Activated CD4-positive, alpha-beta T cell treated with anti-CD3 and anti-CD28 coated beads, Interleukin-2, amount 10 ng/mL, durations not matched to agents 24 days and 14 days (primary cell): ENCODE measurements around the gene HS6ST2. TPM values are rescaled to one million over a fixed set of nuclear protein-coding genes. Genes with fewer than 3 reads are reported as not detected.

ENCODE experiments used
- DNase-seq: peaks from one replicate; pipeline ENCODE4 v3.0.0; 2022
- H3K27ac Mint-ChIP-seq: one replicate; pipeline ENCODE4 v1.8.0; 2022; ENCODE audit warnings: mild to moderate bottlenecking, mixed read lengths
- H3K27me3 Mint-ChIP-seq: one replicate; pipeline ENCODE4 v1.8.0; 2022; ENCODE audit warnings: mixed read lengths
- H3K36me3 Mint-ChIP-seq: one replicate; pipeline ENCODE4 v1.8.0; 2022; ENCODE audit warnings: low read depth, mild to moderate bottlenecking, mixed read lengths
- H3K4me1 Mint-ChIP-seq: one replicate; pipeline ENCODE4 v1.8.0; 2021; ENCODE audit warnings: mixed read lengths
- H3K4me3 Mint-ChIP-seq: one replicate; pipeline ENCODE4 v1.8.0; 2022; ENCODE audit warnings: mild to moderate bottlenecking, moderate library complexity, mixed read lengths
- H3K9me3 Mint-ChIP-seq: one replicate; pipeline ENCODE4 v1.8.0; 2021; ENCODE audit warnings: mixed read lengths
- intact Hi-C: fragments of 100-400 bp; cut with micrococcal nuclease; formaldehyde crosslinking; loops from one replicate; pipeline ENCODE4 v1.15.1; 2023
- total RNA-seq: library from RNA; stranded (reverse); gene quantifications from 2 replicates; pipeline ENCODE4 v1.2.3, GENCODE V29; 2022

HS6ST2 gene
- total RNA-seq, 1 donor from 2014 or later = 1.2 TPM

DNA sequence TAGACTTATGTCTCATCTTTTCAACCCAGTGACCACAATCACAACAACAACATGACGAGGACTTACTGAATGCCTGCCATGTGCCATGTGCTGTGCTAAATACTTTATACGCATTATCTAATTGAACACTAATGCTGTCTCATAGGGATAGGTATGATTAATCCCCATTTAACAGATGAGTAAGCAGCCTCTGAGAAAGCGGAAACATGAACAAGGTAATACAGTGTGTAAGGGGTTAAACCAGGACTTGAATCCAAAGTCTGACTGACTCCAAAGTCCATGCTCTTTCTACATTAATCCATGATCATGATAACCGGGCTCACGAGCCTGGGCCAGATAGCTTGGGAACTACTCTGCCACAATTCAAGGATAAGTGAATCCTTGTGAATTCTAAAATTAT is 364.3 kb downstream of the HS6ST2 start:
- Mint-ChIP-seq H3K4me1 (no peaks in the 10 kb centered on the region), H3K36me3 (no peaks in the 10 kb centered on the region), H3K27me3 (no peaks in the 10 kb centered on the region), H3K9me3 (no peaks in the 10 kb centered on the region), H3K27ac (no peak overlapping the region), H3K4me3 (no peak overlapping the region)
- intact Hi-C loops = no loop called here
- no peak for DNase-seq

DNA sequence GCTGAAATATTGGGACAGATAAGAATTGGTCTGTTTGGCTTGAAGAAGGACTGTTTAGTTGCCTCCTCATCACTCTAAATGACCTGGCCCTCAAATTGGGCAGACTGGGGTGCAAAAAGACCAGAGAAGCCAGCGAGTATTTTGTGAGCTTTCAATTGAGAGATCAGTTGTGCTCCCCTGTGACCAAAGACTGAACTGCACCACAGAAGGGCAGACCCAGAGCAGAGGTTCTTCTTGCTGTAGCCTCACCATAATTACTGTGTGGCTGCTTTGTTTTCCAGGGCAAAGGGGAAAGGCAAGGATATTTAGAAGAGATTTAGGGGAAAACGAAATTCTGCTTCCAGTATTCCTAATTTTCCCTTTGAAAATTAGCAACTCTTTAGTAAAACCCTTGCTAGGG is 365.5 kb downstream of the HS6ST2 start:
- H3K4me1 Mint-ChIP-seq = no peaks in the 10 kb centered on the region
- intact Hi-C loops = no loop called here
- no peaks in the 10 kb centered on the region for H3K27me3 Mint-ChIP-seq
- no peak overlapping the region for H3K27ac Mint-ChIP-seq
- DNase-seq = no peak
- no peaks in the 10 kb centered on the region for H3K36me3 Mint-ChIP-seq
- no peak overlapping the region for H3K4me3 Mint-ChIP-seq
- no peaks in the 10 kb centered on the region for H3K9me3 Mint-ChIP-seq

DNA sequence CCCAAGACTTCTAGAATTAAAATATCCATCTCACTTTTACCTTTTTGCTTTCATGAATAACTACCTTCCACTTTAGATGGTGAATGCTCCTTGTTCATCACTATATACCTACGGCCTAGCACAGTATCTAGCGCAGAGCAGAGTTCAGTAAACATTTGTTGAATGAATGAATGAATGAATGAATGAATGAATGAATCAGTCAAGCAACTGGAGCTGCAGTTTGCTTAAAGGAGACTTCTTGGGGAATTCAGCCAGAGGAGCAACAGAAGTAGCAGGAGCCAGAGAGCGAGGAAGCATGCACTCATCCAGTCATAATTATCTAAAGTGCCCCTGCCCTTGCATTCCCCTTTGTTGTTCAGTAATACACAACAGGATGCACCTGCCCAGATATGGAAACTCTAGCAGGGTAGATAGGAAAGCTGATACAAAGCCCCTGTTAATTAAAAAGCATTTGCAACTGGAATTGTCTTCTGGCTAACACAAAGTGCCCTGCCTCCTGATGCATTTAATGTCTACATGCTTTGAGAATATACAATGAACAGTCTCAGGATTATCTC is 366.6 kb downstream of the HS6ST2 start:
- intact Hi-C loops = no loop called here
- Mint-ChIP-seq H3K4me1 (no peaks in the 10 kb centered on the region), H3K4me3 (no peak overlapping the region), H3K27me3 (no peaks in the 10 kb centered on the region), H3K9me3 (no peaks in the 10 kb centered on the region), H3K36me3 (no peaks in the 10 kb centered on the region), H3K27ac (no peak overlapping the region)
- DNase-seq = no peak

DNA sequence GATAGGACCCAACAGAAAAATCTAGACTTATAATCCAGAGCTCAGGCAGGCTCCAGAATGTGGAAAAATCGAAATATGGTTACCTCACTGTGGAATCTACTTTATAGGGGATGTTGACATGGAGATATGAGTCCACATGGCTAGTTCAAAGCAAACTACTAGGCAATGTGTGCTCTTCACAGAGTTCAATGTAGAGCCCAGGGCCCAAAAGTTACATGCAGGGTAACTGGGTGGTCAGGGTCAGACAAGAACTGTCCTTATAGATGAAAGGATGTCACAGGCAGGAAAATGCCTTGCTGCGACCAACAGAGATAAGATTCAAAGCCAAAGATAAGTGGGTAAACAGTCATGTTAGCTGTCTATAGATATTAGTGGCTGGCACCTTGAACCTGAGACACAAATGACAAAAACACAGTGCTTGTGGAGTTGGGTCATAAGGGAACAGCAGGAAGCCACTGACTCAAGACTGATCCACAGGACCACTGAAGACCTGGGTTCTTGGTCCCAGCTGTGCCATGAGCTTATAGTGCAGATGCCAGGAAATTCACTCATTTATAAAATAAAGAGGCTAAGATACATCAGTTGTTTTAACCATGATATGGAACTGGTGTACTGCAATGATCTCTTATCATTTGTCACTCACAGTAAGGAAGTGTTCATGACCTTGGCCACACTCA is 367.9 kb downstream of the HS6ST2 start:
- intact Hi-C loops = no loop called here
- Mint-ChIP-seq H3K27ac (no peak overlapping the region), H3K4me3 (no peak overlapping the region), H3K4me1 (no peaks in the 10 kb centered on the region), H3K27me3 (no peaks in the 10 kb centered on the region), H3K9me3 (no peaks in the 10 kb centered on the region), H3K36me3 (no peaks in the 10 kb centered on the region)
- DNase-seq = no peak

DNA sequence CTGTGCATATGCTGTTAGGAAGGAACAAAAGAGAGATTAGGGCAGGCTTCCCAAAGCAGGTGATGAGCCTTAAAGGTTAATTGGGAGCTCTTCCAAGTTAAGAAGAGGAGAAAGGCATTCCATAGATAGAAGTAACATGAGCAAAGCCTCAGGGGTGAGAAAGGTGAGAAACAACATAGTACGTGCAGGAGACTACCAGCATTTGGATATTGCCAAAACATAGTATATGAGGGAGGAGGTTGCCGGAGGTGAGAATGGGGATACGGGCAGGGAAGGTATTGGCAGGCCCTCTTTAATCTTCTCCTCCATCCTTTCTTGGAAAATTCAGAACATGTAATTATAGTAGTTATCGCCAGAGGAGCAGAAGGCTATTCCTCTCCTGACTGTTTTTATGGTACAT is 373.5 kb downstream of the HS6ST2 start:
- Mint-ChIP-seq H3K36me3 (no peaks in the 10 kb centered on the region), H3K4me1 (no peaks in the 10 kb centered on the region), H3K27ac (no peak overlapping the region), H3K27me3 (peaks cover 5% of the 10 kb centered on the region), H3K4me3 (no peak overlapping the region), H3K9me3 (no peaks in the 10 kb centered on the region)
- intact Hi-C loops = no loop called here
- DNase-seq = no peak

DNA sequence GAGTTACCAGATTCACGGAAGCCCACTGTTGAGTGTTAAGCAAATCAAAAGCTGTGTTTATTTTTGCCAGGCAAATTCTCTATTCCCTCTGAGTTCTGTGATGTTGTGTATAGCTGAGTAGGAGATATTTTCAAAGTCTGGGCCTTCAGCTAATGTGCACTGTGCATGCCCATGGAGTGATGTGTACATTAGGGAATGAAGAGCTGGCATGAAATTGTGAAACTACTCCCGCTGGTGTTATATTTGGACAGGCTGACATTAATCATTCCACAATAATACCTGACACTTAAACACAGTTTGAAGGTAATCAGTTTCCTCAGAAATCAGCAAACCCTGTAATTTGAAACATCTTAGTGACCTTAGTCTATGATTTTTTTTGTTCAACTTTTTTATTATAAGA is 381.5 kb downstream of the HS6ST2 start:
- Mint-ChIP-seq H3K4me1 (no peaks in the 10 kb centered on the region), H3K9me3 (no peaks in the 10 kb centered on the region), H3K4me3 (no peak overlapping the region), H3K27ac (no peak overlapping the region), H3K36me3 (no peaks in the 10 kb centered on the region), H3K27me3 (peaks cover 5% of the 10 kb centered on the region)
- DNase-seq = no peak
- intact Hi-C loops = no loop called here

Other genes with a start within 250 kb of the HS6ST2 start
- gene USP26, start 138.5 kb upstream of the HS6ST2 start, total RNA-seq = not detected in 2 replicates